ENCODE measurements around the gene ANKHD1.

Gene ANKHD1

DNA sequence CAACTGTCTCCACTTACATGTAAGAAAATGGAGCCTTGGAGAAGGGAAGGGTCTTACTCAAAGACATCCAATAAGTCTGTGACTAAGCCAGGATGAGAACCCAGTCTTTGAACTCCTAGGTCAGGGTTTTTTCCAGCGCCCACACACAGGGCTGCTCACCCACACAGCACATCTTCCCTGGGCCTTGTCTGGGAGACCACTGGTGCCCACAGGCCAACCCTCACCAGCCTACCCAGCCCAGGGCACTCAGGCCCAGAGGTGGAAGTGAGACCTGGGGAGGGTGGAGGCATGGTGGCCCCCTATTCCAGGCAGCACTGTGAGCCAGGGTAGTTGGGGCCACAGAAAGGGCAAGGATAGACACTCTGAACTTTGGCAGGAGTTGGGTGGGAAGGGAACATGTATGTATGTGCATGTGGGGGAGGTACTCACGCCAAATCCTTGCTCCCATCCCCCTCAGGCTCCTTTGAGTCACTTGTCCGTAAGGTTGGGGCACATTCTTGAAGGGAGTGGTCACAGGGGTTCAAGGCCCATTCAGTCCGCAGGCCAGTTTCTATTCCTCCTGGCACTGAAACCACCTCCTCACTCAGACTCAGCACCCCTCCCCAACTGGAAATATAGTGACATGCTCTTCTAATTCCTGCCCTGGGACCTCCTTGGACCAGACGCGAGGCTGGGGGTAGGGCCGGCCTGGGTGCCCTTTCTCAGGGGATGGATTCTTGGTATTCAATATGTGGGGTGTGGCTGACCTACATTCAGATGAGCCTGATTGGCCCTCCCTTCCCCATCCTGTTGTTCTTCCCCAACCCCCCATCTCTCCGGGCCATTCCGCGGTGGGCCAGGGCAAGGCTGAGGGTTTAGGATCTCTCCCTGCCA is 44.5 kb upstream of the ANKHD1 start:
- H3K36me3 ChIP-seq (ENCODE audit: insufficient read depth, low read length) = no peaks in the 10 kb centered on the region
- no peaks in the 10 kb centered on the region for H3K79me2 ChIP-seq (ENCODE audit: insufficient read depth, low read length)
- H3K9me3 ChIP-seq (ENCODE audit: insufficient read depth, low read depth, low read length) = no peaks in the 10 kb centered on the region
- no peaks in the 10 kb centered on the region for H3F3A ChIP-seq (ENCODE audit: low read depth)
- H3K27me3 ChIP-seq (ENCODE audit: insufficient read depth, low read length, poor library complexity, severe bottlenecking) = no peaks in the 10 kb centered on the region
- H2AFZ ChIP-seq (ENCODE audit: low read length) = peak overlapping the region; percentile 82; the same call in 1 of the 2 replicates
- no peak overlapping the region for H3K4me3 ChIP-seq (ENCODE audit: low read length, poor library complexity, severe bottlenecking)
- H3K4me1 ChIP-seq (ENCODE audit: insufficient read depth, low read length, poor library complexity, severe bottlenecking) = no peaks in the 10 kb centered on the region
- TF ChIP-seq, protein P1, sequence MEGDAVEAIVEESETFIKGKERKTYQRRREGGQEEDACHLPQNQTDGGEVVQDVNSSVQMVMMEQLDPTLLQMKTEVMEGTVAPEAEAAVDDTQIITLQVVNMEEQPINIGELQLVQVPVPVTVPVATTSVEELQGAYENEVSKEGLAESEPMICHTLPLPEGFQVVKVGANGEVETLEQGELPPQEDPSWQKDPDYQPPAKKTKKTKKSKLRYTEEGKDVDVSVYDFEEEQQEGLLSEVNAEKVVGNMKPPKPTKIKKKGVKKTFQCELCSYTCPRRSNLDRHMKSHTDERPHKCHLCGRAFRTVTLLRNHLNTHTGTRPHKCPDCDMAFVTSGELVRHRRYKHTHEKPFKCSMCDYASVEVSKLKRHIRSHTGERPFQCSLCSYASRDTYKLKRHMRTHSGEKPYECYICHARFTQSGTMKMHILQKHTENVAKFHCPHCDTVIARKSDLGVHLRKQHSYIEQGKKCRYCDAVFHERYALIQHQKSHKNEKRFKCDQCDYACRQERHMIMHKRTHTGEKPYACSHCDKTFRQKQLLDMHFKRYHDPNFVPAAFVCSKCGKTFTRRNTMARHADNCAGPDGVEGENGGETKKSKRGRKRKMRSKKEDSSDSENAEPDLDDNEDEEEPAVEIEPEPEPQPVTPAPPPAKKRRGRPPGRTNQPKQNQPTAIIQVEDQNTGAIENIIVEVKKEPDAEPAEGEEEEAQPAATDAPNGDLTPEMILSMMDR (conservative IDR thresholded peaks at IDR 0.05; ENCODE audit: low read length) = no peak
- TF ChIP-seq EZH2phosphoT487 (IDR thresholded peaks at IDR 0.05; ENCODE audit: borderline replicate concordance) = no peak
- H3K9ac ChIP-seq (ENCODE audit: low read depth, low read length, poor library complexity, severe bottlenecking) = no peak overlapping the region
- no peaks in the 10 kb centered on the region for H3K9me2 ChIP-seq (replicated peaks; ENCODE audit: low read depth, low read length)
- H4K20me1 ChIP-seq (ENCODE audit: insufficient read depth, low read length, poor library complexity, severe bottlenecking) = no peaks in the 10 kb centered on the region
- H3K4me2 ChIP-seq (ENCODE audit: low read depth, low read length, poor library complexity, severe bottlenecking) = peak overlapping the region; percentile 32

DNA sequence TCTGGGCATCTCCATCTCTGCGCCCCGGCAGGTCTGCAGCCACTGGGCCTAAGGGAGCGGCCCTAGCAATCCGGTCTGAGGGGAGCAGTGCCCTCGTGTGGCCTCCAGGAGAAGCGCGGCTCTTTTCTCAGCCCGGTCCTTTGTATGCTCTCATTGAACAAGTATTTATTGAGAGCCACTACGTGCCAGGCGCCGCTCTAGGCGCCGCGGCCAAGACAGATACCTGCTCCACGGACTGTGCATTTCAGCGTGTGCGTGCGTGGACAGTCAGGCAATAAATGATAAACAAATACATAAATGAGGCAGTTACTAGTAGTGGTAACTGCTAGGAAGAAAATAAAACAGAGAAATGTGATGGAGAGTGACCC is 43.9 kb upstream of the ANKHD1 start:
- Histone ChIP-seq H2AFZ (ENCODE audit: low read length) (peak overlapping the region; percentile 82), H3K9me2 (replicated peaks; ENCODE audit: low read depth, low read length) (no peaks in the 10 kb centered on the region), H3K79me2 (ENCODE audit: insufficient read depth, low read length) (no peaks in the 10 kb centered on the region), H3K9me3 (ENCODE audit: insufficient read depth, low read depth, low read length) (no peaks in the 10 kb centered on the region), H3K36me3 (ENCODE audit: insufficient read depth, low read length) (no peaks in the 10 kb centered on the region), H3K9ac (ENCODE audit: low read depth, low read length, poor library complexity, severe bottlenecking) (no peak overlapping the region), H3K4me1 (ENCODE audit: insufficient read depth, low read length, poor library complexity, severe bottlenecking) (no peaks in the 10 kb centered on the region), H3K4me2 (ENCODE audit: low read depth, low read length, poor library complexity, severe bottlenecking) (peak overlapping the region; percentile 32), H4K20me1 (ENCODE audit: insufficient read depth, low read length, poor library complexity, severe bottlenecking) (no peaks in the 10 kb centered on the region), H3K27me3 (ENCODE audit: insufficient read depth, low read length, poor library complexity, severe bottlenecking) (no peaks in the 10 kb centered on the region), H3F3A (ENCODE audit: low read depth) (no peaks in the 10 kb centered on the region), H3K4me3 (ENCODE audit: low read length, poor library complexity, severe bottlenecking) (peak overlapping the region; percentile 43)
- TF ChIP-seq, protein P1 (conservative IDR thresholded peaks at IDR 0.05; ENCODE audit: low read length) = peak; percentile 86
- no peak for TF ChIP-seq EZH2phosphoT487 (IDR thresholded peaks at IDR 0.05; ENCODE audit: borderline replicate concordance)

DNA sequence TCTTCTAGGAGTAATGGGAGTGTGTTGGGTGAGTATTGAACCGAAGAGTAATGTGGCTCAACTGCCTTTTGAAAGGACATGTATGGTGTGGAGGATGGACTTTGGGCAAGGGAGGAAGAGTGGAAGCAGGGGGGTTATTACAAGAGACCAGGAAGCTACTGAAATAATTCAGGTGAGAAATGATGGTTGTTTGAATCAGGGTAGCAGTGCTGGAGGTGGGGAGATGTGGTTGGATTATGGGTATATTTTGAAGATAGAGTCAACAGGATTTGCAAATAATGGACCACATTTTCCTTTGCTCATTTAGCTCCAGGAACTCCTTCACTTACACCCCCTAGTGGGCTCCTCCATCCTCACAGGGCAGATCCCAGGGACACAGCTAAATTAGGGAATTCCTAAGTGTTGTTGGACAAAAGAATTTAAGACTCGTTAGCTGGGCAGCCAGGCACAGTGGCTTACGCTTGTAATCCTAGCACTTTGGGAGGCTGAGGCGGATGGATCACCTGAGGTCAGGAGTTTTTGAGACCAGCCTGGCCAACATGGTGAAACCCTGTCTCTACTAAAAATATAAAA is 42.8 kb upstream of the ANKHD1 start:
- TF ChIP-seq, protein P1 (conservative IDR thresholded peaks at IDR 0.05; ENCODE audit: low read length) = peak; percentile 39
- TF ChIP-seq EZH2phosphoT487 (IDR thresholded peaks at IDR 0.05; ENCODE audit: borderline replicate concordance) = no peak
- H2AFZ ChIP-seq (ENCODE audit: low read length) = 0 out of 2 replicates have a peak overlapping the region, but pooled peaks have one; percentile 55

More for the DNA sequence above, 42.8 kb upstream of the ANKHD1 start:
- Histone ChIP-seq H3K9me3 (ENCODE audit: insufficient read depth, low read depth, low read length) (no peaks in the 10 kb centered on the region), H3K79me2 (ENCODE audit: insufficient read depth, low read length) (no peaks in the 10 kb centered on the region), H3K9me2 (replicated peaks; ENCODE audit: low read depth, low read length) (no peaks in the 10 kb centered on the region), H3K4me2 (ENCODE audit: low read depth, low read length, poor library complexity, severe bottlenecking) (no peak overlapping the region), H3K27me3 (ENCODE audit: insufficient read depth, low read length, poor library complexity, severe bottlenecking) (no peaks in the 10 kb centered on the region), H3K36me3 (ENCODE audit: insufficient read depth, low read length) (no peaks in the 10 kb centered on the region), H3K9ac (ENCODE audit: low read depth, low read length, poor library complexity, severe bottlenecking) (no peak overlapping the region), H3F3A (ENCODE audit: low read depth) (no peaks in the 10 kb centered on the region), H4K20me1 (ENCODE audit: insufficient read depth, low read length, poor library complexity, severe bottlenecking) (no peaks in the 10 kb centered on the region), H3K4me3 (ENCODE audit: low read length, poor library complexity, severe bottlenecking) (no peak overlapping the region), H3K4me1 (ENCODE audit: insufficient read depth, low read length, poor library complexity, severe bottlenecking) (no peaks in the 10 kb centered on the region)

Measured in Loucy (cell line).